ENCODE results near the gene OR2V2.
"Not testable (repeated sequence)": the region's sequence is repeated elsewhere in the genome, so short reads cannot be mapped to it uniquely, and the experiment has no call there.

Gene OR2V2

GRCh38 chr5:181127907-181128626, 19.3 kb upstream of the OR2V2 start:
- no peak for TF ChIP-seq GABPA (IDR thresholded peaks at IDR 0.05; ENCODE audit: low read depth)
- no peak for TF ChIP-seq SPI1 (IDR thresholded peaks at IDR 0.05; ENCODE audit: borderline replicate concordance, low read depth)
- Histone ChIP-seq H3K27ac (replicated peaks) (no peak overlapping the region), H3K4me3 (replicated peaks; ENCODE audit: insufficient read depth, low read length) (no peak overlapping the region), H3K27me3 (ENCODE audit: insufficient read depth, poor library complexity, severe bottlenecking) (peaks cover 17% of the 10 kb centered on the region)
- no peak for DNase-seq (ENCODE audit: low read depth in 1 of 2, low spot score in 1 of 2)

GRCh38 chr5:181129601-181130000, 17.8 kb upstream of the OR2V2 start:
- TF ChIP-seq CTCF (IDR thresholded peaks at IDR 0.05; ENCODE audit: insufficient read depth, low read length) (no peak), POLR2AphosphoS5 (IDR thresholded peaks at IDR 0.05; ENCODE audit: low read depth) (no peak), REST (IDR thresholded peaks at IDR 0.05; ENCODE audit: insufficient replicate concordance, low read depth) (no peak), SPI1 (IDR thresholded peaks at IDR 0.05; ENCODE audit: borderline replicate concordance, low read depth) (no peak), GABPA (IDR thresholded peaks at IDR 0.05; ENCODE audit: low read depth) (no peak)
- DNase-seq (ENCODE audit: low read depth in 1 of 2, low spot score in 1 of 2): no peak

GRCh38 chr5:181130081-181130480, 17.3 kb upstream of the OR2V2 start:
- DNase-seq (ENCODE audit: low read depth in 1 of 2, low spot score in 1 of 2): not testable (repeated sequence)
- peaks cover 19% of the 10 kb centered on the region for H3K27me3 ChIP-seq (ENCODE audit: insufficient read depth, poor library complexity, severe bottlenecking)

More at GRCh38 chr5:181129601-181130000, 17.8 kb upstream of the OR2V2 start:
- Histone ChIP-seq H3K4me3 (replicated peaks; ENCODE audit: insufficient read depth, low read length) (no peak overlapping the region), H3K27me3 (ENCODE audit: insufficient read depth, poor library complexity, severe bottlenecking) (peaks cover 19% of the 10 kb centered on the region), H3K27ac (replicated peaks) (no peak overlapping the region)

GRCh38 chr5:181130832-181131496, 16.4 kb upstream of the OR2V2 start, which contains the start of gene OR2V1:
OR2V1 (minus strand) TSS chr5:181131169; CDS start chr5:181125304, 5,865 bp downstream.
- Histone ChIP-seq H3K27me3 (ENCODE audit: insufficient read depth, poor library complexity, severe bottlenecking) (peaks cover 19% of the 10 kb centered on the region), H3K4me3 (replicated peaks; ENCODE audit: insufficient read depth, low read length) (no peak within 1 kb of the TSS), H3K27ac (replicated peaks) (no peak within 1 kb of the TSS)
- no peak for DNase-seq (ENCODE audit: low read depth in 1 of 2, low spot score in 1 of 2)
- no peak for TF ChIP-seq REST (IDR thresholded peaks at IDR 0.05; ENCODE audit: insufficient replicate concordance, low read depth)
- no peak for TF ChIP-seq CTCF (IDR thresholded peaks at IDR 0.05; ENCODE audit: insufficient read depth, low read length)
- TF ChIP-seq SPI1 (IDR thresholded peaks at IDR 0.05; ENCODE audit: borderline replicate concordance, low read depth): no peak
- no peak for TF ChIP-seq POLR2AphosphoS5 (IDR thresholded peaks at IDR 0.05; ENCODE audit: low read depth)
- no peak for TF ChIP-seq GABPA (IDR thresholded peaks at IDR 0.05; ENCODE audit: low read depth)

More at GRCh38 chr5:181130081-181130480, 17.3 kb upstream of the OR2V2 start:
- H3K27ac ChIP-seq (replicated peaks); H3K4me3 ChIP-seq (replicated peaks; ENCODE audit: insufficient read depth, low read length): not testable (repeated sequence)
